Adipocyte (in vitro differentiated cells): Measurements from ENCODE around the gene MYRF.

Source experiments
- DNase-seq: peaks from one replicate; pipeline ENCODE4 v3.0.0-alpha.2; 2015; ENCODE audit warnings: low read depth
- H3K27me3 ChIP-seq: replicated peaks from 2 replicates; pipeline ENCODE4 v1.7.0; 2013; ENCODE audit warnings: mild to moderate bottlenecking, low read length, moderate library complexity; ENCODE audit not compliant: control insufficient read depth, insufficient read depth
- H3K36me3 ChIP-seq: 2 replicates; pipeline ENCODE4 v1.7.0; 2013; ENCODE audit warnings: low read length, mild to moderate bottlenecking, moderate library complexity; ENCODE audit not compliant: control insufficient read depth, insufficient read depth, severe bottlenecking
- H3K4me1 ChIP-seq: 2 replicates; pipeline ENCODE4 v1.7.0; 2013; ENCODE audit warnings: mild to moderate bottlenecking, low read length, moderate library complexity; ENCODE audit not compliant: control insufficient read depth, insufficient read depth
- H3K4me3 ChIP-seq: 2 replicates; pipeline ENCODE4 v1.7.0; 2013; ENCODE audit warnings: mild to moderate bottlenecking, low read length, moderate library complexity
- H3K9ac ChIP-seq: 2 replicates; pipeline ENCODE4 v1.7.0; 2013; ENCODE audit warnings: mild to moderate bottlenecking, low read length, moderate library complexity
- H3K9me3 ChIP-seq: 2 replicates; pipeline ENCODE4 v1.7.0; 2013; ENCODE audit warnings: mild to moderate bottlenecking, low read length, moderate library complexity; ENCODE audit not compliant: control insufficient read depth

Gene MYRF

GRCh38 chr11:61743486-61744095 is 8.8 kb upstream of the MYRF start:
- no peak overlapping the region for H3K9ac ChIP-seq
- no peak overlapping the region for H3K4me3 ChIP-seq
- no peaks in the 10 kb centered on the region for H3K36me3 ChIP-seq
- peaks cover 10% of the 10 kb centered on the region for H3K4me1 ChIP-seq
- no peak for DNase-seq
- H3K9me3 ChIP-seq = no peaks in the 10 kb centered on the region
- H3K27me3 ChIP-seq = peaks cover 3% of the 10 kb centered on the region

- Histone ChIP-seq H3K9ac (no peak overlapping the region), H3K4me3 (no peak overlapping the region), H3K27me3 (peaks cover 6% of the 10 kb centered on the region), H3K9me3 (no peaks in the 10 kb centered on the region), H3K4me1 (peaks cover 10% of the 10 kb centered on the region), H3K36me3 (no peaks in the 10 kb centered on the region)
- DNase-seq = no peak
These were observed 8.3 kb upstream of the MYRF start for GRCh38 chr11:61744181-61744580.

GRCh38 chr11:61744609-61745156 is 7.8 kb upstream of the MYRF start:
- no peak overlapping the region for H3K9ac ChIP-seq
- H3K9me3 ChIP-seq = no peaks in the 10 kb centered on the region
- no peak overlapping the region for H3K4me3 ChIP-seq
- H3K27me3 ChIP-seq = peaks cover 6% of the 10 kb centered on the region
- peaks cover 9% of the 10 kb centered on the region for H3K4me1 ChIP-seq
- no peak for DNase-seq
- H3K36me3 ChIP-seq = no peaks in the 10 kb centered on the region

- Histone ChIP-seq H3K9me3 (no peaks in the 10 kb centered on the region), H3K36me3 (no peaks in the 10 kb centered on the region), H3K9ac (no peak overlapping the region), H3K4me1 (no peaks in the 10 kb centered on the region), H3K4me3 (no peak overlapping the region), H3K27me3 (peaks cover 6% of the 10 kb centered on the region)
- DNase-seq = no peak
These were observed 6.5 kb upstream of the MYRF start for GRCh38 chr11:61745781-61746441.

- no peaks in the 10 kb centered on the region for H3K4me1 ChIP-seq
- H3K27me3 ChIP-seq = peaks cover 7% of the 10 kb centered on the region
- DNase-seq = no peak
- no peak overlapping the region for H3K9ac ChIP-seq
- H3K36me3 ChIP-seq = no peaks in the 10 kb centered on the region
- H3K4me3 ChIP-seq = no peak overlapping the region
- no peaks in the 10 kb centered on the region for H3K9me3 ChIP-seq
These were observed 5.8 kb upstream of the MYRF start for GRCh38 chr11:61746442-61747191.

GRCh38 chr11:61747192-61747966 is 5.1 kb upstream of the MYRF start:
- H3K27me3 ChIP-seq = peaks cover 12% of the 10 kb centered on the region
- no peaks in the 10 kb centered on the region for H3K4me1 ChIP-seq

GRCh38 chr11:61747967-61748285 is 4.5 kb upstream of the MYRF start:
- no peaks in the 10 kb centered on the region for H3K36me3 ChIP-seq

More at GRCh38 chr11:61747192-61747966, 5.1 kb upstream of the MYRF start:
- Histone ChIP-seq H3K9ac (no peak overlapping the region), H3K4me3 (no peak overlapping the region), H3K36me3 (no peaks in the 10 kb centered on the region), H3K9me3 (no peaks in the 10 kb centered on the region)
- peak; percentile 75 for DNase-seq

GRCh38 chr11:61749591-61750217 is 2.7 kb upstream of the MYRF start:
- Histone ChIP-seq H3K4me3 (no peak overlapping the region), H3K4me1 (no peaks in the 10 kb centered on the region), H3K27me3 (peaks cover 12% of the 10 kb centered on the region), H3K36me3 (no peaks in the 10 kb centered on the region), H3K9me3 (no peaks in the 10 kb centered on the region), H3K9ac (no peak overlapping the region)
- DNase-seq = no peak

More at GRCh38 chr11:61747967-61748285, 4.5 kb upstream of the MYRF start:
- no peak for DNase-seq
- no peaks in the 10 kb centered on the region for H3K4me1 ChIP-seq
- H3K9me3 ChIP-seq = no peaks in the 10 kb centered on the region
- no peak overlapping the region for H3K4me3 ChIP-seq
- H3K9ac ChIP-seq = no peak overlapping the region
- H3K27me3 ChIP-seq = peaks cover 12% of the 10 kb centered on the region

GRCh38 chr11:61750631-61751273 is 1.7 kb upstream of the MYRF start:
- no peaks in the 10 kb centered on the region for H3K4me1 ChIP-seq
- no peak overlapping the region for H3K4me3 ChIP-seq
- DNase-seq = no peak
- H3K9ac ChIP-seq = no peak overlapping the region
- peaks cover 12% of the 10 kb centered on the region for H3K27me3 ChIP-seq
- no peaks in the 10 kb centered on the region for H3K36me3 ChIP-seq
- H3K9me3 ChIP-seq = no peaks in the 10 kb centered on the region

GRCh38 chr11:61751384-61751783 is 1.1 kb upstream of the MYRF start:
- no peak overlapping the region for H3K9ac ChIP-seq
- no peaks in the 10 kb centered on the region for H3K36me3 ChIP-seq
- peaks cover 12% of the 10 kb centered on the region for H3K27me3 ChIP-seq
- H3K9me3 ChIP-seq = no peaks in the 10 kb centered on the region
- H3K4me3 ChIP-seq = no peak overlapping the region
- no peaks in the 10 kb centered on the region for H3K4me1 ChIP-seq
- DNase-seq = no peak
